ENCODE measurements around the gene POLR1F.

Gene POLR1F

DNA sequence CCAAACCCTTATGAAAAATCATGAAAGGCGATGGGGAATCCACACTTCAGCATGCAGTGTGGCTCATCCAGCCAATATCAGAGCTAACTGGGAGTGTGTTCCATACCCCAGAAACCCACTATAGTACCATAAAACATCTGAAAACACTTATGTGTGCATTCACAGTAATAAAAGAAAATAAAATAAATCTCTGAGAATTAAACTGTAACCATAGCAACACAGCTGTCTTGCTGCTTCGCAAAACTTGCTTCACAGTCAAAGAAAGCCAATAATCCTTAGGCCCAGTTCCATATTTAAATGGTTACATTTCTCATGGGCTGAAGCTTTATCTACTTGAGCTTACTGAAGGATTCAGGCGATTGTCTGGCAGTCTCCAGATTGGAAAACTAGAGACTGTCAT, 19.9 kb upstream of the POLR1F start:
- Histone ChIP-seq H3F3A (ENCODE audit: low read depth) (no peaks in the 10 kb centered on the region), H3K9me2 (replicated peaks; ENCODE audit: low read depth, low read length) (no peaks in the 10 kb centered on the region), H3K9me3 (ENCODE audit: insufficient read depth, low read depth, low read length) (no peaks in the 10 kb centered on the region), H3K79me2 (ENCODE audit: insufficient read depth, low read length) (no peaks in the 10 kb centered on the region), H3K27me3 (ENCODE audit: insufficient read depth, low read length, poor library complexity, severe bottlenecking) (no peaks in the 10 kb centered on the region), H3K9ac (ENCODE audit: low read depth, low read length, poor library complexity, severe bottlenecking) (no peak overlapping the region), H3K4me1 (ENCODE audit: insufficient read depth, low read length, poor library complexity, severe bottlenecking) (no peaks in the 10 kb centered on the region), H3K4me3 (ENCODE audit: low read length, poor library complexity, severe bottlenecking) (no peak overlapping the region), H4K20me1 (ENCODE audit: insufficient read depth, low read length, poor library complexity, severe bottlenecking) (no peaks in the 10 kb centered on the region), H3K36me3 (ENCODE audit: insufficient read depth, low read length) (no peaks in the 10 kb centered on the region), H2AFZ (ENCODE audit: low read length) (no peak overlapping the region), H3K4me2 (ENCODE audit: low read depth, low read length, poor library complexity, severe bottlenecking) (no peak overlapping the region)
- TF ChIP-seq EZH2phosphoT487 (IDR thresholded peaks at IDR 0.05; ENCODE audit: borderline replicate concordance): no peak
- TF ChIP-seq, protein P1, sequence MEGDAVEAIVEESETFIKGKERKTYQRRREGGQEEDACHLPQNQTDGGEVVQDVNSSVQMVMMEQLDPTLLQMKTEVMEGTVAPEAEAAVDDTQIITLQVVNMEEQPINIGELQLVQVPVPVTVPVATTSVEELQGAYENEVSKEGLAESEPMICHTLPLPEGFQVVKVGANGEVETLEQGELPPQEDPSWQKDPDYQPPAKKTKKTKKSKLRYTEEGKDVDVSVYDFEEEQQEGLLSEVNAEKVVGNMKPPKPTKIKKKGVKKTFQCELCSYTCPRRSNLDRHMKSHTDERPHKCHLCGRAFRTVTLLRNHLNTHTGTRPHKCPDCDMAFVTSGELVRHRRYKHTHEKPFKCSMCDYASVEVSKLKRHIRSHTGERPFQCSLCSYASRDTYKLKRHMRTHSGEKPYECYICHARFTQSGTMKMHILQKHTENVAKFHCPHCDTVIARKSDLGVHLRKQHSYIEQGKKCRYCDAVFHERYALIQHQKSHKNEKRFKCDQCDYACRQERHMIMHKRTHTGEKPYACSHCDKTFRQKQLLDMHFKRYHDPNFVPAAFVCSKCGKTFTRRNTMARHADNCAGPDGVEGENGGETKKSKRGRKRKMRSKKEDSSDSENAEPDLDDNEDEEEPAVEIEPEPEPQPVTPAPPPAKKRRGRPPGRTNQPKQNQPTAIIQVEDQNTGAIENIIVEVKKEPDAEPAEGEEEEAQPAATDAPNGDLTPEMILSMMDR (conservative IDR thresholded peaks at IDR 0.05; ENCODE audit: low read length): no peak

DNA sequence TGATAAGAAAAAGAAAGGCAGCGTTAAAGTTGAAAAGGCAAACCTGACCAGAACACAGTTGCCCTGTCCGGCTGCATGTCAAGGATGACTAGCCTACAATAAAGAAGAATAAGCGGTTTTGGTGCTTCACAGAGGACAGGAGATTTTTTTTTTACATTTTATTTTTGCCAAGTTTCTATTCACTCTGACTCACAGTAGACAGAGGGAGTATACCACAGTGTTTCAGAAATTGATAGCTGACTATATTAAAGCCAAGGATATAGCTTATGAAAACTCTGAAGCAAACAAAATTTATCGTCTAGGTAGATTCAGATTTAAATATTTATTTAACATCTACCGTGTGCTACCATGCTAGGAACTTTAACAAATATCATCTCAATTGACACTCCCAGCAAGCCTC, 16.9 kb upstream of the POLR1F start:
- H3K9ac ChIP-seq (ENCODE audit: low read depth, low read length, poor library complexity, severe bottlenecking): no peak overlapping the region
- no peaks in the 10 kb centered on the region for H4K20me1 ChIP-seq (ENCODE audit: insufficient read depth, low read length, poor library complexity, severe bottlenecking)
- H3F3A ChIP-seq (ENCODE audit: low read depth): no peaks in the 10 kb centered on the region
- H3K4me1 ChIP-seq (ENCODE audit: insufficient read depth, low read length, poor library complexity, severe bottlenecking): no peaks in the 10 kb centered on the region
- H3K4me2 ChIP-seq (ENCODE audit: low read depth, low read length, poor library complexity, severe bottlenecking): no peak overlapping the region
- H3K4me3 ChIP-seq (ENCODE audit: low read length, poor library complexity, severe bottlenecking): no peak overlapping the region
- no peak overlapping the region for H2AFZ ChIP-seq (ENCODE audit: low read length)
- no peaks in the 10 kb centered on the region for H3K9me2 ChIP-seq (replicated peaks; ENCODE audit: low read depth, low read length)
- H3K36me3 ChIP-seq (ENCODE audit: insufficient read depth, low read length): no peaks in the 10 kb centered on the region
- TF ChIP-seq, protein P1 (conservative IDR thresholded peaks at IDR 0.05; ENCODE audit: low read length): no peak
- no peak for TF ChIP-seq EZH2phosphoT487 (IDR thresholded peaks at IDR 0.05; ENCODE audit: borderline replicate concordance)
- H3K79me2 ChIP-seq (ENCODE audit: insufficient read depth, low read length): no peaks in the 10 kb centered on the region
- H3K9me3 ChIP-seq (ENCODE audit: insufficient read depth, low read depth, low read length): no peaks in the 10 kb centered on the region
- H3K27me3 ChIP-seq (ENCODE audit: insufficient read depth, low read length, poor library complexity, severe bottlenecking): no peaks in the 10 kb centered on the region

DNA sequence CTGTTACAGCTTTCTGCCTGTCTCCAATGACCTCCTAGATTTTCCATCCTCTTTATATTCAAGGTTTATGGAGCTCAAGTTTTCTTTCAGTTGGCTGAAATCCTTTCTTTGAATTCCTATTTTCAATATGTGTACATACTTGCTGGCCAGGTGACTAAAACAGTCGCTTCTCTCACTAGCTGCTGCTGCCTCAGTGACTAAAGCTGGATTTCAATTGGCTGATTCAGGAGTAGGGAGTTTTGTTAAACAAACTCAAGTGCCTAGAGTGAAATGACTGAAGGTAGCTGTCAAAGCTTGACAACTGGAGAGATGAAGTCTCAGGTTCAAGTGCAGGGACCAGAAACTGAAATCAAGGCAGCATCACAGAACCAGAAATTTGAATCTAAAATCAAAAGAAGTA, 6.7 kb upstream of the POLR1F start:
- no peaks in the 10 kb centered on the region for H3K36me3 ChIP-seq (ENCODE audit: insufficient read depth, low read length)
- H2AFZ ChIP-seq (ENCODE audit: low read length): peak overlapping the region; percentile 69
- H3K4me2 ChIP-seq (ENCODE audit: low read depth, low read length, poor library complexity, severe bottlenecking): no peak overlapping the region
- no peak for TF ChIP-seq EZH2phosphoT487 (IDR thresholded peaks at IDR 0.05; ENCODE audit: borderline replicate concordance)
- TF ChIP-seq, protein P1 (conservative IDR thresholded peaks at IDR 0.05; ENCODE audit: low read length): no peak
- H3K9me2 ChIP-seq (replicated peaks; ENCODE audit: low read depth, low read length): no peaks in the 10 kb centered on the region
- H3K4me3 ChIP-seq (ENCODE audit: low read length, poor library complexity, severe bottlenecking): no peak overlapping the region
- no peaks in the 10 kb centered on the region for H3K79me2 ChIP-seq (ENCODE audit: insufficient read depth, low read length)
- H3K9ac ChIP-seq (ENCODE audit: low read depth, low read length, poor library complexity, severe bottlenecking): no peak overlapping the region
- no peaks in the 10 kb centered on the region for H3F3A ChIP-seq (ENCODE audit: low read depth)
- no peaks in the 10 kb centered on the region for H3K4me1 ChIP-seq (ENCODE audit: insufficient read depth, low read length, poor library complexity, severe bottlenecking)
- H3K27me3 ChIP-seq (ENCODE audit: insufficient read depth, low read length, poor library complexity, severe bottlenecking): no peaks in the 10 kb centered on the region
- H3K9me3 ChIP-seq (ENCODE audit: insufficient read depth, low read depth, low read length): no peaks in the 10 kb centered on the region
- no peaks in the 10 kb centered on the region for H4K20me1 ChIP-seq (ENCODE audit: insufficient read depth, low read length, poor library complexity, severe bottlenecking)

Data from Loucy (cell line).